Liver (tissue), 3 donors: ENCODE results near the gene CXorf65.

Source experiments
- ATF3 ChIP-seq: IDR thresholded peaks from 2 replicates; pipeline ENCODE4 v1.6.1; 2016; ENCODE audit warnings: antibody characterized with exemption
- CTCF ChIP-seq: fragments of 150-350 bp; IDR thresholded peaks from 2 replicates; pipeline ENCODE4 v1.5.1; 2017; ENCODE audit warnings: improper control_type of control experiment, low read depth, low read length; ENCODE audit not compliant: missing input control
- FOXA1 ChIP-seq: IDR thresholded peaks from 2 replicates; pipeline ENCODE4 v1.6.1; 2016; ENCODE audit warnings: antibody characterized with exemption
- GABPA ChIP-seq, 2 donors: IDR thresholded peaks in 1 of 2; conservative IDR thresholded peaks in 1 of 2; 2 replicates each; pipeline ENCODE4 v1.6.1; 2016; ENCODE audit warnings: antibody characterized with exemption in 2 of 2, mild to moderate bottlenecking in 1 of 2, moderate library complexity in 1 of 2
- HNF4A ChIP-seq, 2 donors: conservative IDR thresholded peaks; 2 replicates each; pipeline ENCODE4 v1.6.1; 2016; ENCODE audit warnings: antibody characterized with exemption in 2 of 2, mild to moderate bottlenecking in 2 of 2
- HNF4G ChIP-seq: IDR thresholded peaks from 2 replicates; pipeline ENCODE4 v1.6.1; 2016; ENCODE audit warnings: antibody characterized with exemption
- JUND ChIP-seq, 2 donors: IDR thresholded peaks; 2 replicates each; pipeline ENCODE4 v1.6.1; 2016; ENCODE audit warnings: antibody characterized with exemption in 2 of 2
- MAX ChIP-seq: IDR thresholded peaks from 2 replicates; pipeline ENCODE4 v1.6.1; 2016; ENCODE audit warnings: antibody characterized with exemption
- RAD21 ChIP-seq, 2 donors: IDR thresholded peaks; 2 replicates each; pipeline ENCODE4 v1.6.1; 2016; ENCODE audit warnings: antibody characterized with exemption in 2 of 2, mild to moderate bottlenecking in 2 of 2
- SP1 ChIP-seq: IDR thresholded peaks from 2 replicates; pipeline ENCODE4 v1.6.1; 2018; ENCODE audit warnings: antibody characterized with exemption, mild to moderate bottlenecking
- TAF1 ChIP-seq: conservative IDR thresholded peaks from 2 replicates; pipeline ENCODE4 v1.6.1; 2016; ENCODE audit warnings: antibody characterized with exemption, mild to moderate bottlenecking
- TF ChIP-seq, protein P1 (sequence below): IDR thresholded peaks from 2 replicates; pipeline ENCODE4 v1.6.1; 2016; ENCODE audit warnings: antibody characterized with exemption, mild to moderate bottlenecking
- donor health status: healthy.
- donor health status: healthy.

GRCh38 chrX:71068044-71068918 lies 38.3 kb downstream of the CXorf65 start, which contains the start of gene SNX12:
- no peak for TF ChIP-seq FOXA1
- TF ChIP-seq CTCF = peak; percentile 16
- TF ChIP-seq RAD21 (IDR thresholded peaks at IDR 0.05) = no peak
- TF ChIP-seq, protein P1, sequence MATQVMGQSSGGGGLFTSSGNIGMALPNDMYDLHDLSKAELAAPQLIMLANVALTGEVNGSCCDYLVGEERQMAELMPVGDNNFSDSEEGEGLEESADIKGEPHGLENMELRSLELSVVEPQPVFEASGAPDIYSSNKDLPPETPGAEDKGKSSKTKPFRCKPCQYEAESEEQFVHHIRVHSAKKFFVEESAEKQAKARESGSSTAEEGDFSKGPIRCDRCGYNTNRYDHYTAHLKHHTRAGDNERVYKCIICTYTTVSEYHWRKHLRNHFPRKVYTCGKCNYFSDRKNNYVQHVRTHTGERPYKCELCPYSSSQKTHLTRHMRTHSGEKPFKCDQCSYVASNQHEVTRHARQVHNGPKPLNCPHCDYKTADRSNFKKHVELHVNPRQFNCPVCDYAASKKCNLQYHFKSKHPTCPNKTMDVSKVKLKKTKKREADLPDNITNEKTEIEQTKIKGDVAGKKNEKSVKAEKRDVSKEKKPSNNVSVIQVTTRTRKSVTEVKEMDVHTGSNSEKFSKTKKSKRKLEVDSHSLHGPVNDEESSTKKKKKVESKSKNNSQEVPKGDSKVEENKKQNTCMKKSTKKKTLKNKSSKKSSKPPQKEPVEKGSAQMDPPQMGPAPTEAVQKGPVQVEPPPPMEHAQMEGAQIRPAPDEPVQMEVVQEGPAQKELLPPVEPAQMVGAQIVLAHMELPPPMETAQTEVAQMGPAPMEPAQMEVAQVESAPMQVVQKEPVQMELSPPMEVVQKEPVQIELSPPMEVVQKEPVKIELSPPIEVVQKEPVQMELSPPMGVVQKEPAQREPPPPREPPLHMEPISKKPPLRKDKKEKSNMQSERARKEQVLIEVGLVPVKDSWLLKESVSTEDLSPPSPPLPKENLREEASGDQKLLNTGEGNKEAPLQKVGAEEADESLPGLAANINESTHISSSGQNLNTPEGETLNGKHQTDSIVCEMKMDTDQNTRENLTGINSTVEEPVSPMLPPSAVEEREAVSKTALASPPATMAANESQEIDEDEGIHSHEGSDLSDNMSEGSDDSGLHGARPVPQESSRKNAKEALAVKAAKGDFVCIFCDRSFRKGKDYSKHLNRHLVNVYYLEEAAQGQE = no peak
- TF ChIP-seq GABPA (IDR thresholded peaks at IDR 0.05 in 1 of 2, conservative IDR thresholded peaks at IDR 0.05 in 1 of 2) = no peak
- no peak for TF ChIP-seq TAF1
- no peak for TF ChIP-seq JUND (IDR thresholded peaks at IDR 0.05)
- TF ChIP-seq ATF3 = no peak
- no peak for TF ChIP-seq HNF4G
- TF ChIP-seq SP1 = peak; percentile 43
- TF ChIP-seq MAX = peak; percentile 30
- TF ChIP-seq HNF4A (conservative IDR thresholded peaks at IDR 0.05) = no peak
